NCI-H748 treated with DMSO at 0.1 percent for 48 hours (cell line): ENCODE results near the gene BMPR1A.
"Not testable (repeated sequence)": the region's sequence is repeated elsewhere in the genome, so short reads cannot be mapped to it uniquely, and the experiment has no call there.

ENCODE experiments used
- DNase-seq: peaks from one replicate; lab custom pipeline; 2025; lab: John Stamatoyannopoulos, UW

BMPR1A gene

GRCh38 chr10:86968271-86968993 is 212.0 kb downstream of the BMPR1A start, which contains the start of gene ADIRF:
TSS of gene ADIRF (plus strand) at chr10:86968482. CDS start at chr10:86968545, 63 bp downstream.
- DNase-seq, result no peak

- no peak for DNase-seq
These were observed 212.6 kb downstream of the BMPR1A start for GRCh38 chr10:86968994-86969355.

- DNase-seq, result no peak
These were observed 213.1 kb downstream of the BMPR1A start for GRCh38 chr10:86969421-86970041.

- no peak for DNase-seq
These were observed 214.0 kb downstream of the BMPR1A start for GRCh38 chr10:86970162-86970981.

- no peak for DNase-seq
These were observed 214.5 kb downstream of the BMPR1A start for GRCh38 chr10:86970982-86971231.

- no peak for DNase-seq
These were observed 215.0 kb downstream of the BMPR1A start for GRCh38 chr10:86971232-86971991.

- DNase-seq, result no peak
These were observed 216.4 kb downstream of the BMPR1A start for GRCh38 chr10:86972613-86973380.

GRCh38 chr10:86974484-86974883 is 218.1 kb downstream of the BMPR1A start:
- DNase-seq, result no peak

- no peak for DNase-seq
These were observed 220.1 kb downstream of the BMPR1A start for GRCh38 chr10:86976362-86977056.

- DNase-seq, result not testable (repeated sequence)
These were observed 222.0 kb downstream of the BMPR1A start for GRCh38 chr10:86978457-86978856.

- DNase-seq, result no peak
These were observed 222.9 kb downstream of the BMPR1A start for GRCh38 chr10:86979296-86979818.

- no peak for DNase-seq
These were observed 223.6 kb downstream of the BMPR1A start for GRCh38 chr10:86979977-86980448.

- not testable (repeated sequence) for DNase-seq
These were observed 224.6 kb downstream of the BMPR1A start for GRCh38 chr10:86981020-86981419.

GRCh38 chr10:86981716-86982115 is 225.3 kb downstream of the BMPR1A start:
- no peak for DNase-seq
